Coronary artery (tissue), 2 donors: ENCODE results near the gene ZNF768.

ENCODE experiments used
- DNase-seq: peaks from one replicate; pipeline ENCODE4 v3.0.0-alpha.2; 2017; ENCODE audit warnings: low spot score
- H3K27ac ChIP-seq, 2 donors: fragments of 200-600 bp; sonication (generic); one replicate each; pipeline ENCODE4 v1.5.1; 2016 to 2019
- H3K4me3 ChIP-seq: fragments of 200-600 bp; sonication (generic); 2 replicates; pipeline ENCODE4 v1.5.1; 2016; ENCODE audit warnings: mild to moderate bottlenecking, moderate library complexity
- TF ChIP-seq, protein P1 (sequence below): fragments of 200-600 bp; sonication (generic); IDR thresholded peaks from one replicate; pipeline ENCODE4 v1.5.1; 2019; ENCODE audit warnings: antibody characterized with exemption

ZNF768 gene

DNA sequence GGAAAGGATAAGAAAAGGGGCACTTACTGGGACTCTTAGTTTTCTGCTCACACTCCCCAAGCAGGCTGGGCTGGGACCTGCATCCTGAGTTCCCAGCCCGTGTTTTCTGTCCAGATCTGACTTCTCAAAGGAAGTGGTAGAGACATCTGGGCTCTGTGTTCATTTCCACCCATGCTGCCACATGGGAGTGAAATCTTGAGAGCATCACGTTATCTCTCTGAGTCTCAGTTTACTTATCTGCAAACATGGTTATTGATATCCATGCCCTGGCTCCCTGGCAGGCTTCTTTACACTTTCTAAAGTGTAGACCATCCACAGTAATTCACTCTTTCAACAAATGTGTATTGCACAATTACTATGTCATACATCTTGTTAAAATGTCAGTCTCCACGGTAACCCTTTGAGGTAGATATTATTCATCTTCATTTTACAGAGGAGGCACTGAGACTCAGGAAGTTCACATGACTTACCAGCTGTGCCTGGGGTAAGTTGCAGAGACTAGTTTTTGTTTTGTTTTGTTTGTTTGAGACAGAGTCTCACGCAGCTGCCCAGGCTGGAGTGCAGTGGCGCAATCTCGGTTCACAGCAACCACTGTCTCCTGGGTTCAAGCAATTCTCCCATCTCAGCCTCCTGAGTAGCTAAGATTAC, 41.7 kb upstream of the ZNF768 start:
- Histone ChIP-seq H3K4me3 (no peak overlapping the region), H3K27ac (no peak overlapping the region)
- no peak for DNase-seq
- TF ChIP-seq, protein P1, sequence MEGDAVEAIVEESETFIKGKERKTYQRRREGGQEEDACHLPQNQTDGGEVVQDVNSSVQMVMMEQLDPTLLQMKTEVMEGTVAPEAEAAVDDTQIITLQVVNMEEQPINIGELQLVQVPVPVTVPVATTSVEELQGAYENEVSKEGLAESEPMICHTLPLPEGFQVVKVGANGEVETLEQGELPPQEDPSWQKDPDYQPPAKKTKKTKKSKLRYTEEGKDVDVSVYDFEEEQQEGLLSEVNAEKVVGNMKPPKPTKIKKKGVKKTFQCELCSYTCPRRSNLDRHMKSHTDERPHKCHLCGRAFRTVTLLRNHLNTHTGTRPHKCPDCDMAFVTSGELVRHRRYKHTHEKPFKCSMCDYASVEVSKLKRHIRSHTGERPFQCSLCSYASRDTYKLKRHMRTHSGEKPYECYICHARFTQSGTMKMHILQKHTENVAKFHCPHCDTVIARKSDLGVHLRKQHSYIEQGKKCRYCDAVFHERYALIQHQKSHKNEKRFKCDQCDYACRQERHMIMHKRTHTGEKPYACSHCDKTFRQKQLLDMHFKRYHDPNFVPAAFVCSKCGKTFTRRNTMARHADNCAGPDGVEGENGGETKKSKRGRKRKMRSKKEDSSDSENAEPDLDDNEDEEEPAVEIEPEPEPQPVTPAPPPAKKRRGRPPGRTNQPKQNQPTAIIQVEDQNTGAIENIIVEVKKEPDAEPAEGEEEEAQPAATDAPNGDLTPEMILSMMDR: no peak

GRCh38 chr16:30567160-30567990, 41.0 kb upstream of the ZNF768 start:
- Histone ChIP-seq H3K27ac (no peak overlapping the region), H3K4me3 (no peak overlapping the region)
- TF ChIP-seq, protein P1: no peak
- DNase-seq: no peak

DNA sequence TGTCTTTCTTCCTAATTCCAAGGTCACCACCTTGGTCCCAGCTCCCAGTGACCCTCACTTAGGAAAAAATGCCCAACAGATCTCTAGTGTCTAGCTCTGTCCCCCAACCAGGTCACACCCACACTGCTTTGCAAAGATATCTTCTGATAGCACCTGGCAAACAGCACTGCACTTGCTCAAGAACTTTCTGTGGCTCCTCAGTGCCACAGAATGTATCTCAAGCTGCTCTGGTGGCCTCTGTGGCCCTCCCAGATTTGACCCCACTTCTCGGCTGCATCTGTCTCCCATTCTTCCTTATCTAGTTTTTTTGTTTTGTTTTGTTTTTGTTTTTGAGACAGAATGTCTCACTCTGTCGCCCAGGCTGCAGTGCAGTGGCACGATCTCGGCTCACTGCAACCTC, 40.2 kb upstream of the ZNF768 start:
- TF ChIP-seq, protein P1: no peak
- DNase-seq: no peak
- Histone ChIP-seq H3K4me3 (no peak overlapping the region), H3K27ac (no peak overlapping the region)

DNA sequence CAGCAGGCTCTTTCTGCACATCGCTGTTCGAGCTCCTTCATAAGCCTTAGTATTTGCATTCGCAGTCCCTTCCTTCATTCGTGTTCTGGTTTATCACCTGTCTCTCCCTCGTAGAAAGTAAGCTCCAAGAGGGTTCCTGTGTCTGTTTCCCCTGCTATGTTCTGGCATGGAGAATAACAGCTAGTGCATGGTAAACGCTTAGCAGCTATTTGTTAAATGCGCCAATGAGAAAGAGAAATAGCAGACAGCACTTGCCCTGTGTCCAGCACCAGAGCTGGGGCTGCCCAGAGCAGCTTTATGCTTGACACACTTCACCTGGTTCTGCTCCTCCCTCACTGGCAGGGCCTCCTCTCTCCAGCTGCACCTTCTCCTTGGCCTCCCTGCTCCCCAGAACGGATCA, 39.6 kb upstream of the ZNF768 start:
- no peak for DNase-seq
- Histone ChIP-seq H3K27ac (no peak overlapping the region), H3K4me3 (no peak overlapping the region)
- TF ChIP-seq, protein P1: no peak

DNA sequence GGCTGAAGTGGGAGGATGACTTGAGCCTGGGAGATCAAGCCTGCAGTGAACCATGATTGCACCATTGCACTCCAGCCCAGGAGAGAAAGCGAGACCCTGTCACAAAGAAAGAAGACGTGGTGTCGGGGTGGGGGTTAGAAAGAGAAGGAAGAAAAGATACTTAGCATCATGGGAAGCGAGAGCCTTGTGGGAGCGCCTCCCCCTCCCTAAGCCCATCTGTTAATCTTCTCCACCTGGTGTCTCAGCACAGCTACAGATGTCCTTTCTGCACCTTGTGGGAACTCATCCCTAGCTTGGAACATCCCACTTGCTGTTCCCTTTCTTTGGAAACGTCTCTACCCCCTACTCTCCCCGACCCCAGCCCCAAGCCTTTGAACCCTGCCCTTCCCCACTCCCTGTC, 39.2 kb upstream of the ZNF768 start:
- no peak for DNase-seq
- Histone ChIP-seq H3K27ac (no peak overlapping the region), H3K4me3 (no peak overlapping the region)
- TF ChIP-seq, protein P1: no peak

DNA sequence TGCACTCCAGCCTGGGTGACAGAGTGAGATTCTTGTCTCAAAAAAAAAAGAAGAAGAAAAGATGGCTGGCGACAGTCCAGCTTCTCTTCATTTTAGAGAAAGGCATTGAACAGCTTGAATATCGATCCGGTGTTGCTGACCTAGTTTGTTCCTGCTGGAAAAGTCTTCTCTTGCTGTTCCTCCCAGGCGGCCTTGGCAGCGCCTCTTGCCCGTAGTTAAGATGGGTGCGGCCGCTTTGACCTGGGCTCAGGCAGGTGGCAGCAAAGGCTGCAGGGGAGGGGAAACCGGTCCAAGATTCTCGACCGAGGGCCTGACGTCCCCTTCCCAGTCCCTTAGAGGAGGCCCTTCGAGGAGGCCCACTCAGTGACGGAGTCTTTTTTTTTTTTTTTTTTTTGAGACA, 35.7 kb upstream of the ZNF768 start:
- Histone ChIP-seq H3K4me3 (no peak overlapping the region), H3K27ac (no peak overlapping the region)
- TF ChIP-seq, protein P1: no peak
- DNase-seq: no peak
